HG03135 (cell line): Measurements from ENCODE around the gene MXRA7.

Experiments
- ATAC-seq: cut with Tn5 transposase; IDR thresholded peaks from one replicate; pipeline ENCODE4 v1.9.1; 2021; ENCODE audit warnings: mild to moderate bottlenecking, moderate library complexity; ENCODE audit not compliant: unreplicated experiment

The MXRA7 gene

DNA sequence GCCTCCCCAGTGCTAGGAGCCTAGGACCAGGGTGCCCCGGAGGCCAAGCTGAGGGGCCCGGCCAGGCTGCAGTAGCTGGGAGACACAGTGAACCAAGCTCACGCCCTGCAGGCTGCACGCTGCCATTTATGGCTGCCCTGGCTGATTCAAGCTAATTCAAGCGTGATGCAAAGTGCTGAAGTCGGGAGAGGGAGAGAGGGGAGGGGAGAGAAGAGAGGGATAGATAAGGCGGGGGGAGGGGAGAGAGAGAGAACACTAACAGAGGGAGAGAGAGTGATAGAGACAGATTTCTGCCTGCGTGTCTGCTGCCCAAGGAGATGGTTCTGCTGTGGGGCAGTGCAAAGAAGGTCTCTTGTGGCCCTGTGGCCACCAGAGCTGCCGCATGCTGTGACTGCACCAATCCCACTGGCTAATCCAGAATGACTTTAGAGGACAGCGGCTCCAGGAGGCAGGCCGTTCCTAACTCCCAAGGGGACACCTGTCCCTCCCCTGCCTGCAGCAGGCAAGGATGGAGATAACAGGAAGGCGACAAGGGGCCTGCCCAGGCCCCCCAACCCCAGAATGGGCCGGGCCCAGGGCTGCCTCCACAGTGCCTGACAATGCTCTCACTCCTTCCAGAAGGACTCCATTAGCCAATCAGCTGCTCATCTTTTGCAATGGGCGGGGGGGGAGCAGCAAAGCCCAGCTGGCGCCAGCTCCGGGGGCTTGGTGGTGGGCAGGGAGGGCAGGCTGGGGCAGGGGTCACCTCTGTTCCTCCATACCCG lies 12.9 kb downstream of the MXRA7 start:
- no peak for ATAC-seq

DNA sequence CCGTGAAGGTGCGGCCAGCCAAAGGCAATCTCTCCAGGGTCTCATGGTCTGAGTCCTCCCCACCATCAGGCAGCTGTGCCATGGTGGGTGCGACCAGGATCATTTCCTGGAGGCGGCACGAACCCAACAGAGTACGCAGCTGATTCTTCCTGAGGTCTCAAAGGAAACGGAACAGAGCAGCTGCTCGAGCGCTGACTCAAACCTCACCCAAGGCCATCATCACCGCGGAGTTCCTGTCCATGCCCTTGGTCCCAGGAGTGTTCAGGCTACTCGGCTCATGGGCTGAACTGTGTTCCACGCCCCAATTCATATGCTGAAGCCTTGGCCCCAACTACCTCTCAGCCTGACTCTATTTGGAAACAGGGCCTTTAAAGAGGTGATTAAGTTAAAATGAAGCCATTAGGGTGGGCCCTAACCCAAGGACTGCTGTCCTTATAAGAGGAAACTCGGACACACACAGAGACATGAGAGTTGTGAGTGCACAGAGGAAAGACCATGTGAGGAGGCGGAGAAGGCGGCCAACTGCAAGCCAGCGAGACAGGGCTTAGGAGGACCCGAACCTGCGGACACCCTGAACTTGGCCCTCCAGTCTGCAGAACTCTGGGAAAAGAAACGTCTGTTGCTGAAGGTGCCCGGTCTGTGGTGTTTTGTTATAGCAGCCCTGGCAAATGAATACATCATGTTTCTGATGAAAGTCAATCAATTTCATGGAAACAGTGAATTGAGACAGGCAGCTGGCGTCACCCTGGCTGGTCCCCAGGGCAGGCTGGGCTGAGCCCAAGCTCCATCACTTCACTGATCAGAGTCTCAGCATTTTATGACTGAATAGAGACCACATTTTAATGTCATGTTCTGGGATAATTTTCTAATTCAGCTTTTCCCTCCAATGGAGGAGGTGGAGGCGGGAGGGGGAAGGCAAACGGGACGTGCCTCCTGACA lies 13.7 kb downstream of the MXRA7 start:
- no peak for ATAC-seq

DNA sequence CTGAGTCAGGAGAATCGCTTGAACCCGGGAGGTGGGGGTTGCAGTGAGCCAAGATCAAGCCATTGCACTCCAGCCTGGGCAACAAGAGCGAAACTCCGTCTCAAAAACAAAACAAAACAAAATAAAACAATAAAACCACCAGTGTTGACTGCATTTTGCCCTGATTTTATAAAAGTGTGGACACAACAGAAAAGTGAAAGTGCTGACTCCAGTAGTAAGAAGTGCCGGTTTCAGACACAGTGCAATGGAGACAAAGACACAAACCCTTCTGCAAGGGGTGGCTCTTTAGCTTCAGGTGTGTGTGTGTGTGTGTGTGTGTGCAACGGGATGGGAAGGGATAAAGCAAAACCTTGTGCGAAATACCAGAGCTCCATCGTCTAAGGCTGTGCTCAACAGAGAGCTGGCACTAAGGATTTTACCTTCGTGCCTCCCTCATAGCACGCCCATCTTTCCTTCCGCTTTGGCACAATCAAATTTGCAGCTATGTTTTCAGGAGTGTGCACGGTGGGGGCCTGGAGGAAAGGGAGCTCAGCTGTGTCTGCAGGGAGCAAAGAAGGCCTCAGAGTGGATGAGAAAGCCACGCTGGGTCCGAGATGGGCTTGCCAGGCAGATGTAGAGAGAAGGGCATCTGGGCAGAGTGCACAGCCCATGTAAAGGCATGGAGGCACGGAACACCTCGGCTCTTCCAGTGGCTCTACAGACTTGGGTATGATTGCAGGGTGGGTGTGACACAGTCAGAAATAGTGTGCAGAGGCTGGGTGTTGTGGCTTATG lies 15.5 kb downstream of the MXRA7 start:
- ATAC-seq: no peak

DNA sequence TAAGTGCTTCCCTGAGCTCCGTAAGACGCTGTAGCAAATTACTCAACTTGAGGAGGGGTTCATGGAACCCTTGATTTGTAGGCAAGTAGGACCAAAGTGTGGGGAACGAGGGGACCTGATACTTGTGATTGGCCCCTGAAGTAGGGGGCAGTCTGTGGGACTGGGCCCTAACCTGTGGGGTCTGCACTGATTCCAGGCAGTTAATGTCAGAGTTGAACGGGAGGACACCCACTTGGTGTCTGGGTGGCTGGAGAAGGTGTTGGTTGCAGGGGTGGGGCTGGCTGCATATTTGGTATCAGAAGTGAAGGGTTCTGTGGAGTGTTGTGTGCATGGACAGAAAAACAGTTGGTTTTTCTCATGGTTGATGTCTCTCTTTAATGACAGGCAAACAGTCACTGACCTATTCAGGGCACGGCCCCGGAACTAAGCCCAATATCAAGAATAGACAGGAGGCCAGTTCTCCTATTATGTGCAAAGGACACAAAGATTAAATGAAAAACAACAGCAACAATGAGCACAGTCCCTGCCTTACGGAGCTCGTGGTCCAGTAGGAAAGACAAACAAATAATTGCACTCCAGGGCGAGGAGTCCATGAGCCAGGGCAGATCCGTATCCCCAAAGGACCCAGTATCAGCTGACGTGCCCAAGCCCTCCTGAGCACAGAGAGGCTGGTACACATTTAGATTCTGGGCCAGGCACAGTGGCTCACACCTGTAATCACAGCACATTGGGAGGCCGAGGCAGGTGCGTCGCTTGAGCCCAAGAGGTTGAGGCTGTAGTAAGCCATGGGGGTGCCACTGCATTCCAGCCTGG lies 19.2 kb downstream of the MXRA7 start:
- ATAC-seq: no peak

DNA sequence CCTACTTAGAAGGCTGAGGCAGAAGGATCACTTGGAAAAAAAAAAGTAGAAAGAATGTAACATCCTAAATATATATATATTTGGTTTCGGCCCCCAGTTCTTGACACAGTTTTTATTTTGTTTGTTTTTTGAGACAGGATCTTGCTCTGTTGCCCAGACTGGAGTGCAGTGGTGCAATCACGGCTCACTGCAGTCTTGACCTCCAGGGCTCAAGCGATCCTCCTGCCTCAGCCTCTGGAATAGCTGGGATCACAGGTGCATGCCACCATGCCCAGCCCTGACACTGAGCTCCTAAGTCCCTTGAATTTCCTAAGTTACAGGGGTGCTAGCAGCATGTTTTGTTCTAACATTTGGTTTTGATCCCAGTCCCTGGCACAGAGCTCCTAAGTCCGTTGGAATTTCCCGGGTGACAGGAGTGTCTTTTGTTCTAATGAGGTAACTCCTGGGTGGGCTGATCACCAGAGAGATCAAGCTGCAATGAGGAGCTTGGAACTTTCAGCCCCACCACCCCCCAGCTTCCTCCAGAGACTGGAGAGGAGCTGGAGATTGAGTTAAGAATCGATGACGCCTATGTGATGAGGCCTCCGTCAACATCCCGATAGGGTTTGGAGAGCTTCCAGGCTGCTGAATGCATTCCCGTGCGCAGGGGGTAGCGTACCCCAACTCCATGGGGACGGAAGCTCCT lies 20.0 kb downstream of the MXRA7 start:
- ATAC-seq: no peak

DNA sequence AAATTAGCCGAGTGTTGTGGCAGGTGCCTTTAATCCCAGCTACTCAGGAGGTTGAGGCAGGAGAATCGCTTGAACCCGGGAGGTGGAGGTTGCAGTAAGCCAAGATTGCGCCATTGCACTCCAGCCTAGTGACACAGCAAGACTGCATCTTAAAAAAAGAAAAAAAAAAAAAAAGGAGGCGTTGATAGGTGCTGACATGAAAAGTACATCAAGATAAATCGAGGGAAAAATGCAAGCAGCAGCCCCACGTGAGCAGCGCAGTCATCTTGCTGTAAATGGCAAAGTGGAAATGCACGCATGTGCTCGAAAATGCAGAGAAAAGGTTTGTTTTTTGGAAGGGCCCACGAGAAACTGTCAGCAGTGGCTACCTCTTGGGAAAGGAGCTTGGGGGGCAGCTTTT lies 20.9 kb downstream of the MXRA7 start:
- ATAC-seq: no peak

DNA sequence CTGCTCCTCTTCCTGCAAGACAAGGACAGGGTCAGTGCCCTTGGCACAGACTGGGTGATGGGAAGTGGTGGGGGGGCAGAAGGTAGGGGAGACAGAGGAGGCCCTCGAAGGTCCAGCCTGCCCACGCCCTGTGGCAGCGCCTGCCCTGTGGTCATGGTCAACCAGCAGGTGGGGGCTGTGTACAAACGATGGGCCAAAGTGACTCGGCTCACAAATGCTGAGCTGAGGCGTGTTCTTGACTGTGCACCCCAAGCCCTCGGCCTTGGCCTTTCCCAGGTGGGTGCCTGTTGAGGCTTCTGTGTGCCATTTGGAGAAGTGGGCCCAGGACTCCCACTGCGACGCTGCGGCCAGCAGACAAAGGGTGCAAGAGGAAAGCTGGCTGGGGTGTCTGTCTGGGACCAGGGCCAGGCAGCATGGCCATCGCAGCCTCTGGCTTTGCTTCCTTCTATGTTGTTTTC lies 22.6 kb downstream of the MXRA7 start:
- ATAC-seq: no peak

DNA sequence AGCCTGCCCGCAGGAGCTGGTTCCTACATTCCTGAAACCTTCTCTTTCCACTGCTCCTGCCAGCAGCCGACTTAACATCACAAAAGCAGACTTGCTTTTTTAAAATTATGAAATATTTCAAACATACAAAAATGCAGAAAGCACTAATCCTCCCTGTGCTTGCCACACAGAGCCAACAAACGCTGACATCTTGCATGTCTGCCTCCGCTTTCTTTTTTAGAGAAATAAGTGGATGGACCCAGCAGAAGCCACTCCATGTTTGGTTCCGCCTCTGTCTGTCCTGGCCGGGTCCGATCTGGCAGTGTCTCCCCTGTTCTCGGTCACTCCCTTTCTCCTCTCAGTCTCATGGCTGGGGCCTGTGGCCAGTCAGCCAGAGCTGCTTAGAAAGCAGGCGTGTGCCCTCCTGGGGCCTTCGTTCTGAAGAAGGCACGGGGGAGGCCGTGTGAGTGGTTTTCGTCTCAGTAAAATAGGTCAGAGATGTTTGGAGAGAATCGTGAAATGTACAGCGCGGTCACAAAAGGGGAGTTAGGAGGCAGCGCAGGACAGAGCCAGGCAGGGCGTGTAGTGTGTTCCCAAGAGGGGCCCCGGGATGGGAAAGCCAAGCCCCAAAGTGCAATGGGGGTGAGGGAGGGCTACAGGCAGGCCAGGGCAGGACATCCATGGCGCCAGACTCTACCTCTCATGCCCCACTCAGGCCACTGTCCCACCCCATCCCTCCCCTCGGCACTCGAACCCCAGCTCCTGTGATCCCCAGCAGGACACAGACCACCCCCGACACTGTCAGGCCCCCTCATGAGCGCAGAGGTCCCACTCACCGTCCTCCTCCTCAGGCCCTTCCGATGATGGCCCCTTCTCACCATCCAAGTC lies 23.2 kb downstream of the MXRA7 start:
- ATAC-seq: no peak

DNA sequence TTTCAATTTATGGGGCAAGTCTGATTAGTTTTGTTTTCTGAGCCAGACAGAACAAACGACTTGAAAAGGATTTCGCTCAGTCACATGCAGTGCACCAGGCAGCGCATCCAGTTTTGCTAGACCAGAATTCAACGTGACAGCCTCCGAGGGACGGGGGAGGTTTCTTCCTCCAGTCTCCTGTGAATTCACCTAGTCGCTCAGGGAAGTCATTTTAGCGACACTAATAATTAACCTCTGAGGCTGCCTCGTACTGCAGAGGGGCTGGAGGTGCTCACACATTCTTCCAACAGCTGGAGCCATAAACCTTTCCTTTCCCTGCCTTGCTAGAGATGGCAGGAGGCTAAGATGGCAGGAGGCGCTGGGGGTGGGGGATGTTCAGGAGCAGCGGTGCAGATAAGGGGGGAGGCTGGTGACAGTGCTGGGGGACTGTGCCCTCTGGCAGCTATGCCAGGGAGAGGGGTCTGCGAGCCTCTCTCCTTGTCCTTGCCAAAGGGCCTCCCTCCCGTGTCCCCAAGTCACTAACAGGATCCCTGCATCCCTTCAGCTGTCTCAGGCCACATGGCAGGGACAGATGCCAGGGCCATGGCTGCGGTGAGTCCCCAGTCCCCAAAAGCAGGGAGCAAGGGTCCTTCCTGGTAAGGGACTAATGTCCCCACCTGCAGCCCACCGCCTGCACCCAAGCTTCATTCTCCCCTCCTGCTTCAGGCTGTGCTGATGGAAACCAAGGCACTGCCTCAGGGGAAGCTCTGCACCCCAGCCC lies 24.0 kb downstream of the MXRA7 start:
- no peak for ATAC-seq

DNA sequence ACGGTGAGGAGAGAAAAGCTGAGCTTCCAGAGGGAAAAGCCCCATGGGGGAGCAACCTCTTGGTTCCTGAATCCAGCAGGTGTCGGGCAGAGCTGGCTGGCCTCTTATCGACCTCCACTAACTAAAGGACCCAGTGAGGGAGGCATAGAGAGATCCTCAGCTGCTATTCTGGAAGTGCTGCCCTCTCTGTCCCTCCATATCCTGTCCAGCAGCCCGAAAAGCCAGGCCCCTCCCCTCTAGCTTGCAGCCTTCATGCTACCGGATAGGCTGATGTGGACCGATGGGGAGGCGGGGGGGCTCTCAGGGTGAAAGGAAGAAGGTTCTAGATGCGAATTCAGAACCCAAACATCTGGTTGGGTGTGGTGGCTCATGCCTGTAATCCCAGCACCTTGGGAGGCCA lies 24.9 kb downstream of the MXRA7 start:
- ATAC-seq: no peak

DNA sequence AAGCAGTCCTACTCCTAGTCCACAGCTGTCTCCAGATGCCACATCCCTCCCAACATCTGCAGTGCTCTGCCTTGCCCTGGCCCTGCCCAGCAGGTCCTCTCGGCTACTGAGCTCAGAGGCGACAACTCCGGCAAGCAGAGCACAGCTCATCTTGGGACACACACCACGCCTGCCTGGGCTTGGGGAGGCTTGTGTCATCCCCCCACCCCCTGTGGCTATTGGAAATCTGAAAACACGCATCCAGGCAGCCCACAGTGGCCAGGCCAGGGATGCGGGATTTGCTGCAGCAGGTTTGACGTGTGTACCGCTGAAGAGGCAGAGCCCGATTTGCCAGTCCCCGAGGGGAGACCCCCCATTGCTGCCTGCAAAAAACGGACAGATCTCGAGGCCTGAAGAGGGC lies 25.4 kb downstream of the MXRA7 start:
- no peak for ATAC-seq

DNA sequence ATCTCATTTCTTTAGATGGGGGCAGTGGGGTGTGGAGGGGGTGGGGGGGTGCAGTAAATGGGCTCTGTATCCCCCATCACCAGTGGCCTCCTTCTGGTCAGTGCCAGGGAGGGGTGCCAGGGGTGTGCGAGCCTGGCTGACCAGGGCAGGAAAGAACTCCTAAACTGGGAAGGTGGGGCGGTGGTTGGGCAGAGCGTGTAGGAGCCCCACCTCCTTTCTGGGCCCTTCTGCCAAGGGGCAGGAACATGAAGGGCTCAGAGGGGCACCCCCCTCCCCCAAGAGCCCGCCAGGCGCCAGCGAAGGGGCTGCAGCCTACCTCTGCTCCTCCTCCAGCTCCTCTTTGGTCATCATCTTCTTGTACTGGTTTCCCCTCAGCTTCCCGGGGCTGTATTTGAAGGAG lies 26.0 kb downstream of the MXRA7 start:
- no peak for ATAC-seq

DNA sequence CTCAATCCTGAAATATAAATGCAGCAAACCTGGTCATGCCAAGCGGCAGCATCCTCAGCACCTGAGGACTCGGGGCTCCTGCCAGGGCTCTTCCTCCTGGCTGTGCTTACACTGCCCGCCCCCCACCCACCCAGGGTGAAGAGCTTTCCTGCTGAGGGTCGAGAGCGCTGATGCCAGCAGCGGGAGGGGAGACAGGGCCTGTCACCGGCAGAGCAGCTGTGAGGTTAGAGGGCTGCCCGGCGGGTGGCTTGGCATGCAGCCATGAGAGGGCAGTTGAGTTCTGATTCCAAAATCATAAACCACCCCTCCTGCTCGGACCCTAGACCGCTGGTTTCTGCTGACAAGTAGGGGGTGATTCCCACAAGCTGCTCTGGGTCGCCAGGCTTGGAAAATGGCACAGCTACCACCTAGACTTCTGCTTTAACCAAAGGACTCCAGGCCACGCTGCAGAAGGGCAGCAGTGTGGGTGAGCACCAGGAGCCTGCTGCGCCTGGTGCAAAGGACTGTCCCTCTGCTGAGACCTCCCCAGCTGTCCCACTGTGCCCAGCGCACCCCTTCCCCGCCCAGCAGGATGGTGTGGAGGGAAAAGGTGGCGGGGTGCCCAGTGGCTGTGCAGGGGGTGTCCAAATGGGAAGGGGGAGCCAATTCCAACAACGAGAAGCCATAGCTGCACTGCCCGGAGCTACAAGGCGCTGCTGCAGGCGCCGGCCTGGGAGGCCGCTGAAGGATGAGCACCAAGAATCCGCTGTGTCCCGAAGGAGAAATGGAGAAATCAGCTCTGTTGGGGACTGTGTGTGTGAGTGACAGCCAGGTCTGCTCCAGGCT lies 26.6 kb downstream of the MXRA7 start:
- no peak for ATAC-seq

DNA sequence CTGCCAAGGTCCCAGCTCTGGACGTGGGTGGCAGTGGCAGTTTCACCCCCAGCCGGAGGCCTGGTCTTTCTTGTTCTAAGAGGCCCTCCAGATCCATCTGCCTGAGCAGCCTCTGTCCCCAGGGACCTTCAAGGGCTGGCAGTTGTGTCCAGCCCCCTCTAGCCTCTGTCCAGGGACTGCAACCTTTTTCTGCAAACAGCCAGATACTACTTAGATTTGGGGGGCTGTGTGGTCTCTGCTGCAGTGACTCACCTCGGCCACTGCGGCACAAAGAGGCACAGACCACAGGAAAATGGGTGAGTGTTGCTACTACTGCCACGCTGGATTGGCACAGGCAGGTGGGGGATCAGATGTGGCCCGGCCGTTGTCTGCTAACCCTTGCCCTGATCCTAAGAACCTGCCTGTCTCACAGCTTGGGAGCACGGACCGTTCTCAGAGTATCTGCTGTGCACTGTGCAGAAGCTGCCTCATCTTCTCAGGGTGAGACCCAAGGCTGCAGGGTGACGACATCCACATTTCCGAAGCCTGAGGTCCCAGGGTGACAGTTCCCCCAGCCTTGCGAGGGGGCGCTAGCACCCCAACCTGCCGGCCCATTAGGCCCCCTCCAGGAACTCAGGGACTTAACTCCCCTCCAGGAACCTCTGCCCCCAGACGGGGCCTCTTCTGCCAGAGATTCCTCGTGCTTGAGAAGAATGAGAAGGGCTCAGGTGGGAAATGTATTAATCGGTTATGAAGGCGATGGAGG lies 27.6 kb downstream of the MXRA7 start:
- no peak for ATAC-seq

DNA sequence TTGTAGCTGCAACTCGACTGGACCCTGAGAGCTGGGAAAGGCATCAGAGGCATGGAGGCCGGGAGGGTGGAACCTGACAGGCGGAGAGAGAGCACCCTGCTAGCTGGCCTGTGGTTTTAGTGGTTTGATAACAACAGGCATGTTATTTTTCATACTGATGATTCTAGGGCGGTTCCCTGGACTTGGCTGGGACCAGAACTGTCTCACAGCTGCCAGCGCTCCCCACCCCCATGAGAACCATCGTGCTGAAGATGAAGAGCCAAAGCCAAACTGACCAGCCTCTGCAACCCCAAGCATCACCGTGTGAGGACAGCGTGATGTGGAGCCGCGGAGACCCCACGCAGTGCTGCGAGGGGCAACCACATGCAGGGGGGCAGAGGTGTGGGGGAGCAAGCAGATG lies 28.5 kb downstream of the MXRA7 start:
- no peak for ATAC-seq

DNA sequence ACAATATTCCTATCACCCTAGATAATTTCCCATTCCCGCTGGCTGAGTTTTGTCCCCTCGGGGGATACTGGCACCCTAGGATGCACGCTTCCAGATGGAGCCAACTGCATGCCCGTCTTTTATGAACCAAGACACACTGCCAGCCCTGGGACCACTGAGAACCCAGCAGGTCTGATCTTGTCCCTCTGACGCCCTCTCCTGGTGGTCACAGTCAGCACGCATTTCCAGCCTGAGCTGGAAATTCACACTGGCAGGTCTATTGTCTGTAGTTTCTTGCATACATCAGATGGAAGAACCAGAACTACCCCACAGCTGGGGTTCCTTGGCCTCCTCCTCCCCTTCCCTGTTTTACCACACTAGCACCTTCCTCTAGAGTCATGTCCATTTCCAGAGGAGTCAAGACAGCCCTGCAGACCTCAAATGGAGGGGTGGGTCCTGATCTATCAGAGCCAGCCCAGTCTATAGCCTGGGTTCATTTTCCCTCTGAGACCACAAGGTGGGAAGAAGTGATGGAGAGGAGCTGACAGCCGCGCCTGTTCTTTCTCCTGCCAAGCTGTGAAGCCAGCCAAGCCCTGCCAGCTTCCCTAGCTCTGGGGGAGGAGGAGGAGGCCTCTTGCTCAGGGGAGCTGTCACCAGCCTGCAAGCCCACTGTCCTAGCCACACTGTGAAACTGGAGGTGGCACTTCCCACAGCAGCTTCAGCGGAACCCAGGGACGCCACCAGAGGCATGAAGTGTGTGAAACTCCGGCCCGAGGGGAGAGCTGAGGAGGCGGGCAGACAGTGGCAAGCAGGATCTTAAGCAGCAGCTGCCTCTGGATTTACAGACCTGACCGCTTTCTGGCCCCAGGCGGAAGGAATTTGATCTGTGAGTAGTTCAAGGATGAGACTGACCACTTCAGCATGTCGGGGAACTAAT lies 29.3 kb downstream of the MXRA7 start:
- no peak for ATAC-seq
